ENCODE results near the gene CFAP47. TPM values are rescaled to one million over a fixed set of nuclear protein-coding genes. Genes with fewer than 3 reads are reported as not detected.

CFAP47 gene

Small RNA genes within 50 kb of the gene (small RNA-seq; reads per million reads assigned to genes)
- not detected for gene RNU6-641P (ENCODE audit: insufficient read depth)
